ENCODE results near the gene RPGRIP1L.

RPGRIP1L gene

GRCh38 chr16:53681354-53681753 lies 22.3 kb downstream of the RPGRIP1L start:
- peaks cover 12% of the 10 kb centered on the region for H3K36me3 ChIP-seq (replicated peaks)
- no peak overlapping the region for H3K27ac ChIP-seq
- DNase-seq: no peak
- H3K4me3 ChIP-seq (ENCODE audit: low read depth, low read length): no peak overlapping the region
- in situ Hi-C loops (cut with HindIII; ENCODE audit: low pct_ligation_motif_present, low sequenced_read_pairs): no loop called here
- H3K27me3 ChIP-seq (replicated peaks): no peaks in the 10 kb centered on the region
- TF ChIP-seq, protein P1, sequence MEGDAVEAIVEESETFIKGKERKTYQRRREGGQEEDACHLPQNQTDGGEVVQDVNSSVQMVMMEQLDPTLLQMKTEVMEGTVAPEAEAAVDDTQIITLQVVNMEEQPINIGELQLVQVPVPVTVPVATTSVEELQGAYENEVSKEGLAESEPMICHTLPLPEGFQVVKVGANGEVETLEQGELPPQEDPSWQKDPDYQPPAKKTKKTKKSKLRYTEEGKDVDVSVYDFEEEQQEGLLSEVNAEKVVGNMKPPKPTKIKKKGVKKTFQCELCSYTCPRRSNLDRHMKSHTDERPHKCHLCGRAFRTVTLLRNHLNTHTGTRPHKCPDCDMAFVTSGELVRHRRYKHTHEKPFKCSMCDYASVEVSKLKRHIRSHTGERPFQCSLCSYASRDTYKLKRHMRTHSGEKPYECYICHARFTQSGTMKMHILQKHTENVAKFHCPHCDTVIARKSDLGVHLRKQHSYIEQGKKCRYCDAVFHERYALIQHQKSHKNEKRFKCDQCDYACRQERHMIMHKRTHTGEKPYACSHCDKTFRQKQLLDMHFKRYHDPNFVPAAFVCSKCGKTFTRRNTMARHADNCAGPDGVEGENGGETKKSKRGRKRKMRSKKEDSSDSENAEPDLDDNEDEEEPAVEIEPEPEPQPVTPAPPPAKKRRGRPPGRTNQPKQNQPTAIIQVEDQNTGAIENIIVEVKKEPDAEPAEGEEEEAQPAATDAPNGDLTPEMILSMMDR (IDR thresholded peaks at IDR 0.05; ENCODE audit: low read depth, low read length, missing control alignments): no peak

- DNase-seq: no peak
- peaks cover 9% of the 10 kb centered on the region for H3K36me3 ChIP-seq (replicated peaks)
- no peaks in the 10 kb centered on the region for H3K27me3 ChIP-seq (replicated peaks)
- H3K4me3 ChIP-seq (ENCODE audit: low read depth, low read length): no peak overlapping the region
- in situ Hi-C loops (cut with HindIII; ENCODE audit: low pct_ligation_motif_present, low sequenced_read_pairs): no loop called here
- no peak overlapping the region for H3K27ac ChIP-seq
- TF ChIP-seq, protein P1 (IDR thresholded peaks at IDR 0.05; ENCODE audit: low read depth, low read length, missing control alignments): no peak
Observed at GRCh38 chr16:53680756-53681155, 22.9 kb downstream of the RPGRIP1L start.

- no peak overlapping the region for H3K4me3 ChIP-seq (ENCODE audit: low read depth, low read length)
- H3K27me3 ChIP-seq (replicated peaks): no peaks in the 10 kb centered on the region
- H3K27ac ChIP-seq: no peak overlapping the region
- in situ Hi-C loops (cut with HindIII; ENCODE audit: low pct_ligation_motif_present, low sequenced_read_pairs): no loop called here
- no peak for DNase-seq
- H3K36me3 ChIP-seq (replicated peaks): peaks cover 3% of the 10 kb centered on the region
- TF ChIP-seq, protein P1 (IDR thresholded peaks at IDR 0.05; ENCODE audit: low read depth, low read length, missing control alignments): no peak
Observed at GRCh38 chr16:53678756-53679343, 24.8 kb downstream of the RPGRIP1L start.

DNA sequence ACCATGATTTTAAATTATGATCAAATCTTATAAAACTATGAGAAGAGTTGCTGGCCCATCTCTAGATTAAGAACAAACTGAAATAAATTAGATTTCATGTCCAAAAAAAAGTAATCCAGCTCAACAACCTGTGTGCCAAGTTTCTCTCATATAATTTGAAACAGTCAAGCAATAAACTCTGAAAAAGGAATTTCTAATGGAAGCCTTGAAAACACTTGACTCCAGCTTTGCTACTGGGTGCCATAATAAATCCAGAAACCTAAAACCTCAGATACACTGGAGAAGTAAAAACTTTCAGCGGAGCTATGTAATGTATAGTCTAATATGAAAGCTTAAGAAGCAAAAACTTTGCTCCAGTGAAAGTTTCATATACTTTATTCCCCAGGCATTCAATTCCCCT lies 25.5 kb downstream of the RPGRIP1L start:
- TF ChIP-seq, protein P1 (IDR thresholded peaks at IDR 0.05; ENCODE audit: low read depth, low read length, missing control alignments): no peak
- Histone ChIP-seq H3K27me3 (replicated peaks) (no peaks in the 10 kb centered on the region), H3K27ac (no peak overlapping the region), H3K4me3 (ENCODE audit: low read depth, low read length) (no peak overlapping the region), H3K36me3 (replicated peaks) (peaks cover 3% of the 10 kb centered on the region)
- DNase-seq: no peak
- in situ Hi-C loops (cut with HindIII; ENCODE audit: low pct_ligation_motif_present, low sequenced_read_pairs): no loop called here

DNA sequence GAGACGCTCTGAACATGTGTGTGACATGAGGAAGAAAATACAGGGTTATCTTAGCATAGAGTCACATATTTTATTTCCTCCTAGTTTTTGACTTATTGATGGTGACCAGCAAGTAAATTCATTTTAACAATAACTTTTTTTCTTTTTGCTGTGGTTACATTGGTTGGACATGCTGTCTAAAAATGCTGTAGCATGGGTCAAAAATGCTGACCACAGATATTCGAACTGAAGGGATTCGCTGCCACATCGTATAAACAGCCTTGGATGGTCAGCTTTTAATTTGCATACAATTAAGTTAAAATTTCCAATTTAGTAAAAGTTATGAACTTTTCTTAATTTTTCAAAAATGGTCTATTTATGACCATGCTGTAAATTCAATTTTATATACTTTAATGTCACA lies 30.5 kb downstream of the RPGRIP1L start:
- in situ Hi-C loops (cut with HindIII; ENCODE audit: low pct_ligation_motif_present, low sequenced_read_pairs): no loop called here
- TF ChIP-seq, protein P1 (IDR thresholded peaks at IDR 0.05; ENCODE audit: low read depth, low read length, missing control alignments): no peak
- no peak overlapping the region for H3K4me3 ChIP-seq (ENCODE audit: low read depth, low read length)

DNA sequence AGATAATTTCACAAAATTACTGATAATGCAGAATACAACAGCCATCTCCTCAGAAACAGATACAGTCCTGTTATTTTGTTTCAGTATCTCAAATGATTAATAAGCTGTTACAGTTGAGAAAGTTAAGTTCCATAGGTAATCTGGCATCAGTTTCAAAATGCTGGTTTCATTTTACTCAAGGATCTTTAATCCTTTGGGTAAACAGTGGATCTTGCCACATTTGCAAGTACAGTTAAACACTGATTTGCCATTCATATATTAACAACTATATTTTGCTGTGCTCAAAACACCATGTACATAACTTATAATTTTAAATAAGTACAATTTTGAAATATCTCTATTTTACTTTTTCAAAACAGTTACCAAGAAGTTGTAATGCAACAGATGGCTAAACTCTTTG lies 31.2 kb downstream of the RPGRIP1L start:
- no peak overlapping the region for H3K4me3 ChIP-seq (ENCODE audit: low read depth, low read length)
- H3K27ac ChIP-seq: no peak overlapping the region
- H3K27me3 ChIP-seq (replicated peaks): no peaks in the 10 kb centered on the region
- in situ Hi-C loops (cut with HindIII; ENCODE audit: low pct_ligation_motif_present, low sequenced_read_pairs): no loop called here
- TF ChIP-seq, protein P1 (IDR thresholded peaks at IDR 0.05; ENCODE audit: low read depth, low read length, missing control alignments): no peak
- DNase-seq: no peak
- no peaks in the 10 kb centered on the region for H3K36me3 ChIP-seq (replicated peaks)

More for the DNA sequence above, 30.5 kb downstream of the RPGRIP1L start:
- H3K27ac ChIP-seq: no peak overlapping the region
- no peaks in the 10 kb centered on the region for H3K27me3 ChIP-seq (replicated peaks)
- DNase-seq: no peak
- no peaks in the 10 kb centered on the region for H3K36me3 ChIP-seq (replicated peaks)
